WI38 (cell line): Measurements from ENCODE around the gene SPACA4.

Experiments
- H3K4me3 ChIP-seq: 2 replicates; pipeline ENCODE4 v1.5.1; 2011; ENCODE audit warnings: low read depth, mild to moderate bottlenecking, control low read depth, low read length
- CTCF ChIP-seq: IDR thresholded peaks from 2 replicates; pipeline ENCODE4 v1.5.1; 2012; ENCODE audit warnings: low read depth, mild to moderate bottlenecking, control low read depth, low read length

The SPACA4 gene

GRCh38 chr19:48639483-48640375 lies 33.2 kb downstream of the SPACA4 start:
- TF ChIP-seq CTCF = no peak
- no peak overlapping the region for H3K4me3 ChIP-seq

DNA sequence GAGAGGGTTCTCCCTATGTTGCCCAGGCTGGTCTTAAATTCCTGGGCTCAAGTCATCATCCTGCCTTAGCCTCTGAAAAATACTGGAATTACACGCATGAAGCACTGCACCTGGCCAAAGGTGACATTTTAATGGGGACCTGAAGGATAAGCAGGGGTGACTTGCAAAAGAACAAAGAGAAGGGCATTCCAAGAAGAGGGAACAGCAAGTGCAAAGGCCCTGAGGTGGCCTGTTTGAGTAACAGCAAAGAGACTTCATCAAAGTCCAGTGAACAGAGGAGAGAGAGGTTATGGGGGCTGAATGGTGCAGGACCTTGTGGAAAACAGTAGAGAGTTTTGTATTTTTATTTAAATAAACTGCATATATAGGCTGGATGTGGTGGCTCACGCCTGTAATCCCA lies 35.3 kb downstream of the SPACA4 start:
- H3K4me3 ChIP-seq = no peak overlapping the region
- no peak for TF ChIP-seq CTCF

- H3K4me3 ChIP-seq = no peak overlapping the region
- no peak for TF ChIP-seq CTCF
These were observed 36.3 kb downstream of the SPACA4 start for GRCh38 chr19:48642862-48643261.

DNA sequence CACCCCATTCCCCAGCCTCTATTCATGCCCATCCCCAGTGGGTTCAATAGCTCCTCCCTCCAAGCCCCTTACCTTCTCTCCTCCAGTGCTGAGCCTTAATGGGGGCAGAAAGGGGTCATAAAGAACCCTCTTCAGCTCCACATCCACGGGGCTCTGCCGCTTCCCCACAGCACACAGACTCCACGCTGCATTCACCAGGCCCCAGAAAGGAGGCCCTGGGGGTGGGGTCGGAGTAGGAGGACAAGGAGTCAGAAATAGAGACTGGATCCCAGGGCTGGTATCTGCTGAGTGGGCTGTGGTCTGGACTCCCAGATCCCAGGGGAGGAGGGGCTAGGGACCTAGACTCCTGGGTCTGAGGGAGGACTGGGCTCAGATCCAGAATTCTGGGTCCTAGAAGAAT lies 37.8 kb downstream of the SPACA4 start:
- no peak for TF ChIP-seq CTCF
- H3K4me3 ChIP-seq = no peak overlapping the region

DNA sequence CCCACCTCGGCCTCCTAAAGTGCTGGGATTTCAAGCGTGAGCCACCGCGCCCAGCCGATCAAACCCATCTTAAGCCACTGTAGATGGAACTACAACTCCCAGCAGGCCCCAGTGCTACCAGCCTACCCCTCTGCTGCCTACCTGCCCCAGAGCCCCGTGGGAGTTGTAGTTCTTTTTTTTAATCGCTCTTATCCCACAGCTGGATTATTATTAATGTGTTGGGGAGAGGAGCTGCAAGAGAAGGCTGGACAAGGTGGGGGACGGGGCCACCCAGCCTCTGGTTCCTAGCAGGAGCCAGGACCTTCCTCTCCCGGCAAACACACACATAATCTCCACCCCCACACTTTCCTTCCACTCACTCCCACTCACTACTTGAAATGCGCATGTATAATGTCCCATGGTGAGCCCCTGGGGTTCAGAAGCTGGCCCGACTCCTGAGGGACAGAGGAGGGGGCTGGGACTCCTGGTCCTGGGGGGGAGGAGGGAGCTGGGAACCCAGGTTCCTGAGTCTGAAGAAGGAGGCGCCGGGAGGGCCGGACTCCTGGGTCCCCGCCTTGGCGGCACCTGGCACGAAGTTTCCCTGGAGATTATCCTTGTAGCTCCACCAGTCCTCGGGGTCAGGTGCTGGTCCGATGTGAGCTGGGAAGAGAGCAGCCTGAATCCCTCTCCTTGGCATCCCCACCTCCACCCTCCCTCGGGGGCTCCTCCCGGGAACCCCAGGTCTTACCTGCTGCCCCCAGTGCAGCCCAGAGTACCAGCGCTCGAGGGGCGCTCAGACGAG lies 38.5 kb downstream of the SPACA4 start:
- no peak overlapping the region for H3K4me3 ChIP-seq
- no peak for TF ChIP-seq CTCF

DNA sequence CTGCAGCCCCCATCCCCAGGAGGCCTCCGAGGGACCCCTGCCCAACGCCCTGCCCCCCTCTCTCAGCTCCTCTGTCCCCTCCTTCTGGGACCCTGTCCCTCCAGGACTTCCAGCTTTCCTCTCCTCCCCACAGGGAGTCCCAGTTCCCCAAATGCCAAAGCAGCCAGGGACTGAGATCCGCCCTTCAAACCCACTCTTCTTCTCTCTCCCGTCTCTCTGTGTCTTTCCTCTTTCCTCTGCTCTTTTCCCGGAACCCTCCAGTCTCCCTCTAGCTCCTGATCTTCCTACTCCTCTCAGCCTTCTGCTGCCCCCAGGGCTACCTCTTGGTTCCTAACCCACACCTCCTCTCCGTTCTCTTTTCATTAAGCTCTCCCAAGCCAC lies 39.1 kb downstream of the SPACA4 start:
- no peak overlapping the region for H3K4me3 ChIP-seq
- TF ChIP-seq CTCF = no peak
